Muscle layer of duodenum (tissue), 2 donors: ENCODE measurements around the gene RSAD1.
"Not testable (repeated sequence)": the region's sequence is repeated elsewhere in the genome, so short reads cannot be mapped to it uniquely, and the experiment has no call there.

ENCODE experiments used
- H3K27ac ChIP-seq: one replicate; pipeline ENCODE4 v1.7.0; 2013; ENCODE audit warnings: mild to moderate bottlenecking, low read length
- H3K27me3 ChIP-seq: one replicate; pipeline ENCODE4 v1.7.0; 2013; ENCODE audit warnings: low read depth, mild to moderate bottlenecking, control low read depth, low read length
- H3K36me3 ChIP-seq, 2 donors: one replicate each; pipeline ENCODE4 v1.7.0; 2013; ENCODE audit warnings: low read length in 2 of 2, control low read depth in 1 of 2, mild to moderate bottlenecking in 1 of 2; ENCODE audit not compliant: insufficient read depth in 2 of 2, control insufficient read depth in 1 of 2
- H3K4me1 ChIP-seq, 2 donors: one replicate each; pipeline ENCODE4 v1.7.0; 2013; ENCODE audit warnings: low read length in 2 of 2, mild to moderate bottlenecking in 2 of 2, control low read depth in 1 of 2, moderate library complexity in 1 of 2; ENCODE audit not compliant: insufficient read depth in 2 of 2, control insufficient read depth in 1 of 2
- H3K4me3 ChIP-seq, 2 donors: one replicate each; pipeline ENCODE4 v1.7.0; 2013; ENCODE audit warnings: low read length in 2 of 2, low read depth in 1 of 2, mild to moderate bottlenecking in 1 of 2
- H3K9me3 ChIP-seq, 2 donors: one replicate each; pipeline ENCODE4 v1.7.0; 2013; ENCODE audit warnings: low read length in 2 of 2, control low read depth in 1 of 2, mild to moderate bottlenecking in 1 of 2; ENCODE audit not compliant: control insufficient read depth in 1 of 2
- donor health status: healthy.

Gene RSAD1

GRCh38 chr17:50475775-50476544 lies 2.7 kb upstream of the RSAD1 start:
- H3K36me3 ChIP-seq, H3K4me3 ChIP-seq, H3K27ac ChIP-seq: not testable (repeated sequence)

GRCh38 chr17:50476545-50477315 lies 1.9 kb upstream of the RSAD1 start:
- Histone ChIP-seq H3K9me3 (no peaks in the 10 kb centered on the region), H3K4me1 (peaks cover 0 to 18% of the 10 kb centered on the region in 2 donors), H3K36me3 (peaks cover 0 to 4% of the 10 kb centered on the region in 2 donors), H3K4me3 (no peak overlapping the region), H3K27me3 (no peaks in the 10 kb centered on the region), H3K27ac (no peak overlapping the region)

More at GRCh38 chr17:50475775-50476544, 2.7 kb upstream of the RSAD1 start:
- H3K27me3 ChIP-seq, H3K9me3 ChIP-seq: not testable (repeated sequence)
- peaks cover 0 to 18% of the 10 kb centered on the region in 2 donors for H3K4me1 ChIP-seq

- Histone ChIP-seq H3K36me3 (peaks cover 0 to 4% of the 10 kb centered on the region in 2 donors), H3K9me3 (no peaks in the 10 kb centered on the region), H3K4me3 (peak overlapping the region; percentile 21 to 75), H3K27ac (peak overlapping the region; percentile 79), H3K4me1 (peaks cover 0 to 24% of the 10 kb centered on the region in 2 donors), H3K27me3 (no peaks in the 10 kb centered on the region)
These were observed 684 bp upstream of the RSAD1 start for GRCh38 chr17:50477976-50478375.

- H3K4me1 ChIP-seq: peaks cover 0 to 28% of the 10 kb centered on the region in 2 donors
- peaks cover 13 to 16% of the 10 kb centered on the region in 2 donors for H3K36me3 ChIP-seq
- no peak overlapping the region for H3K27ac ChIP-seq
- H3K9me3 ChIP-seq: no peaks in the 10 kb centered on the region
- no peaks in the 10 kb centered on the region for H3K27me3 ChIP-seq
- peak overlapping the region; percentile 75 to 90 for H3K4me3 ChIP-seq
These were observed 972 bp downstream of the RSAD1 start for GRCh38 chr17:50479522-50480141.

- H3K36me3 ChIP-seq: peaks cover 19 to 22% of the 10 kb centered on the region in 2 donors
- no peaks in the 10 kb centered on the region for H3K9me3 ChIP-seq
- H3K4me1 ChIP-seq: peaks cover 0 to 28% of the 10 kb centered on the region in 2 donors
- H3K27ac ChIP-seq: no peak overlapping the region
- no peaks in the 10 kb centered on the region for H3K27me3 ChIP-seq
- peak overlapping the region in 1 of 2 donors; percentile 75 for H3K4me3 ChIP-seq
These were observed 1.6 kb downstream of the RSAD1 start for GRCh38 chr17:50480142-50480764.

- H3K27ac ChIP-seq: no peak overlapping the region
- peaks cover 0 to 28% of the 10 kb centered on the region in 2 donors for H3K4me1 ChIP-seq
- no peaks in the 10 kb centered on the region for H3K9me3 ChIP-seq
These were observed 2.3 kb downstream of the RSAD1 start for GRCh38 chr17:50480854-50481490.

GRCh38 chr17:50481648-50482047 lies 3.0 kb downstream of the RSAD1 start:
- Histone ChIP-seq H3K27ac (peak overlapping the region; percentile 63), H3K36me3 (peaks cover 24 to 31% of the 10 kb centered on the region in 2 donors), H3K27me3 (no peaks in the 10 kb centered on the region), H3K4me1 (peaks cover 0 to 28% of the 10 kb centered on the region in 2 donors), H3K9me3 (no peaks in the 10 kb centered on the region), H3K4me3 (no peak overlapping the region)

More at GRCh38 chr17:50480854-50481490, 2.3 kb downstream of the RSAD1 start:
- Histone ChIP-seq H3K36me3 (peaks cover 24 to 29% of the 10 kb centered on the region in 2 donors), H3K4me3 (no peak overlapping the region), H3K27me3 (no peaks in the 10 kb centered on the region)

- H3K27me3 ChIP-seq: no peaks in the 10 kb centered on the region
- H3K27ac ChIP-seq: peak overlapping the region; percentile 63
- no peak overlapping the region for H3K4me3 ChIP-seq
- H3K4me1 ChIP-seq: peaks cover 0 to 28% of the 10 kb centered on the region in 2 donors
- no peaks in the 10 kb centered on the region for H3K9me3 ChIP-seq
- H3K36me3 ChIP-seq: peaks cover 24 to 31% of the 10 kb centered on the region in 2 donors
These were observed 3.5 kb downstream of the RSAD1 start for GRCh38 chr17:50482110-50482509.

GRCh38 chr17:50482516-50482915 lies 3.9 kb downstream of the RSAD1 start:
- peaks cover 0 to 28% of the 10 kb centered on the region in 2 donors for H3K4me1 ChIP-seq
- no peak overlapping the region for H3K4me3 ChIP-seq
- no peaks in the 10 kb centered on the region for H3K9me3 ChIP-seq
- peaks cover 24 to 31% of the 10 kb centered on the region in 2 donors for H3K36me3 ChIP-seq
- H3K27ac ChIP-seq: peak overlapping the region; percentile 63
- no peaks in the 10 kb centered on the region for H3K27me3 ChIP-seq

GRCh38 chr17:50483266-50483665 lies 4.6 kb downstream of the RSAD1 start:
- Histone ChIP-seq H3K27ac (peak overlapping the region; percentile 31), H3K4me3 (no peak overlapping the region), H3K36me3 (peaks cover 24 to 31% of the 10 kb centered on the region in 2 donors), H3K4me1 (peaks cover 0 to 24% of the 10 kb centered on the region in 2 donors), H3K27me3 (no peaks in the 10 kb centered on the region), H3K9me3 (no peaks in the 10 kb centered on the region)
